ENCODE results near the gene ARID5A. TPM values are rescaled to one million over a fixed set of nuclear protein-coding genes. Genes with fewer than 3 reads are reported as not detected.

The ARID5A gene
- total RNA-seq, 1 experiment from 2014 or later: 20.7 TPM

GRCh38 chr2:96537066-96537733 is 648 bp downstream of the ARID5A start:
- H3K4me3 ChIP-seq (ENCODE audit: insufficient read depth, low read depth, low read length): peak overlapping the region; percentile 72
- H3K36me3 ChIP-seq (replicated peaks; ENCODE audit: control insufficient read depth, insufficient read depth, low read length): no peaks in the 10 kb centered on the region
- DNase-seq: peak; percentile 75
- peaks cover 18% of the 10 kb centered on the region for H3K27me3 ChIP-seq (ENCODE audit: control insufficient read depth, insufficient read depth, low read length)

GRCh38 chr2:96537734-96538486 is 1.4 kb downstream of the ARID5A start:
- H3K36me3 ChIP-seq (replicated peaks; ENCODE audit: control insufficient read depth, insufficient read depth, low read length): no peaks in the 10 kb centered on the region
- peak overlapping the region; percentile 72 for H3K4me3 ChIP-seq (ENCODE audit: insufficient read depth, low read depth, low read length)
- peak; percentile 69 for DNase-seq
- H3K27me3 ChIP-seq (ENCODE audit: control insufficient read depth, insufficient read depth, low read length): peaks cover 18% of the 10 kb centered on the region

GRCh38 chr2:96538487-96539214 is 2.1 kb downstream of the ARID5A start:
- peak overlapping the region; percentile 72 for H3K4me3 ChIP-seq (ENCODE audit: insufficient read depth, low read depth, low read length)
- peak; percentile 84 for DNase-seq
- no peaks in the 10 kb centered on the region for H3K36me3 ChIP-seq (replicated peaks; ENCODE audit: control insufficient read depth, insufficient read depth, low read length)
- H3K27me3 ChIP-seq (ENCODE audit: control insufficient read depth, insufficient read depth, low read length): peaks cover 18% of the 10 kb centered on the region

GRCh38 chr2:96539215-96539920 is 2.8 kb downstream of the ARID5A start:
- no peaks in the 10 kb centered on the region for H3K36me3 ChIP-seq (replicated peaks; ENCODE audit: control insufficient read depth, insufficient read depth, low read length)
- DNase-seq: no peak
- peak overlapping the region; percentile 72; the same call in 1 of the 2 replicates for H3K4me3 ChIP-seq (ENCODE audit: insufficient read depth, low read depth, low read length)
- H3K27me3 ChIP-seq (ENCODE audit: control insufficient read depth, insufficient read depth, low read length): peaks cover 18% of the 10 kb centered on the region

GRCh38 chr2:96540136-96540535 is 3.6 kb downstream of the ARID5A start:
- H3K4me3 ChIP-seq (ENCODE audit: insufficient read depth, low read depth, low read length): no peak overlapping the region
- peaks cover 18% of the 10 kb centered on the region for H3K27me3 ChIP-seq (ENCODE audit: control insufficient read depth, insufficient read depth, low read length)
- no peaks in the 10 kb centered on the region for H3K36me3 ChIP-seq (replicated peaks; ENCODE audit: control insufficient read depth, insufficient read depth, low read length)
- DNase-seq: no peak

- no peak for DNase-seq
These were observed 5.0 kb downstream of the ARID5A start for GRCh38 chr2:96541398-96542152.

GRCh38 chr2:96542357-96542977 is 5.9 kb downstream of the ARID5A start:
- no peaks in the 10 kb centered on the region for H3K36me3 ChIP-seq (replicated peaks; ENCODE audit: control insufficient read depth, insufficient read depth, low read length)
- no peak overlapping the region for H3K4me3 ChIP-seq (ENCODE audit: insufficient read depth, low read depth, low read length)
- H3K27me3 ChIP-seq (ENCODE audit: control insufficient read depth, insufficient read depth, low read length): peaks cover 12% of the 10 kb centered on the region
- DNase-seq: no peak

More at GRCh38 chr2:96541398-96542152, 5.0 kb downstream of the ARID5A start:
- Histone ChIP-seq H3K4me3 (ENCODE audit: insufficient read depth, low read depth, low read length) (no peak overlapping the region), H3K36me3 (replicated peaks; ENCODE audit: control insufficient read depth, insufficient read depth, low read length) (no peaks in the 10 kb centered on the region), H3K27me3 (ENCODE audit: control insufficient read depth, insufficient read depth, low read length) (peaks cover 18% of the 10 kb centered on the region)

- DNase-seq: no peak
- no peaks in the 10 kb centered on the region for H3K27me3 ChIP-seq (ENCODE audit: control insufficient read depth, insufficient read depth, low read length)
- H3K36me3 ChIP-seq (replicated peaks; ENCODE audit: control insufficient read depth, insufficient read depth, low read length): no peaks in the 10 kb centered on the region
- H3K4me3 ChIP-seq (ENCODE audit: insufficient read depth, low read depth, low read length): no peak overlapping the region
These were observed 9.8 kb downstream of the ARID5A start for GRCh38 chr2:96546321-96546720.

GRCh38 chr2:96546797-96547196 is 10.2 kb downstream of the ARID5A start:
- DNase-seq: no peak
- no peak overlapping the region; the same call in 1 of the 2 replicates for H3K4me3 ChIP-seq (ENCODE audit: insufficient read depth, low read depth, low read length)
- no peaks in the 10 kb centered on the region for H3K36me3 ChIP-seq (replicated peaks; ENCODE audit: control insufficient read depth, insufficient read depth, low read length)
- H3K27me3 ChIP-seq (ENCODE audit: control insufficient read depth, insufficient read depth, low read length): no peaks in the 10 kb centered on the region

GRCh38 chr2:96547203-96547641 is 10.7 kb downstream of the ARID5A start:
- H3K4me3 ChIP-seq (ENCODE audit: insufficient read depth, low read depth, low read length): no peak overlapping the region; the same call in 1 of the 2 replicates
- peak; percentile 73 for DNase-seq
- no peaks in the 10 kb centered on the region for H3K27me3 ChIP-seq (ENCODE audit: control insufficient read depth, insufficient read depth, low read length)
- no peaks in the 10 kb centered on the region for H3K36me3 ChIP-seq (replicated peaks; ENCODE audit: control insufficient read depth, insufficient read depth, low read length)

- no peaks in the 10 kb centered on the region for H3K27me3 ChIP-seq (ENCODE audit: control insufficient read depth, insufficient read depth, low read length)
- H3K36me3 ChIP-seq (replicated peaks; ENCODE audit: control insufficient read depth, insufficient read depth, low read length): no peaks in the 10 kb centered on the region
- H3K4me3 ChIP-seq (ENCODE audit: insufficient read depth, low read depth, low read length): no peak overlapping the region
- DNase-seq: no peak
These were observed 11.2 kb downstream of the ARID5A start for GRCh38 chr2:96547731-96548171.

- H3K27me3 ChIP-seq (ENCODE audit: control insufficient read depth, insufficient read depth, low read length): no peaks in the 10 kb centered on the region
- H3K36me3 ChIP-seq (replicated peaks; ENCODE audit: control insufficient read depth, insufficient read depth, low read length): no peaks in the 10 kb centered on the region
- DNase-seq: no peak
- H3K4me3 ChIP-seq (ENCODE audit: insufficient read depth, low read depth, low read length): no peak overlapping the region
These were observed 12.3 kb downstream of the ARID5A start for GRCh38 chr2:96548558-96549465.

- Histone ChIP-seq H3K36me3 (replicated peaks; ENCODE audit: control insufficient read depth, insufficient read depth, low read length) (no peaks in the 10 kb centered on the region), H3K27me3 (ENCODE audit: control insufficient read depth, insufficient read depth, low read length) (no peaks in the 10 kb centered on the region), H3K4me3 (ENCODE audit: insufficient read depth, low read depth, low read length) (no peak overlapping the region)
- no peak for DNase-seq
These were observed 12.9 kb downstream of the ARID5A start for GRCh38 chr2:96549466-96549785.
